Measurements from ENCODE around the gene RANBP3.

GRCh38 chr19:6020972-6021805 lies 43.2 kb upstream of the RANBP3 start:
- TF ChIP-seq CTCF (IDR thresholded peaks at IDR 0.05; ENCODE audit: borderline replicate concordance, extremely low read depth, low read length, poor library complexity, severe bottlenecking), result no peak
- no peak for TF ChIP-seq EZH2 (IDR thresholded peaks at IDR 0.05; ENCODE audit: borderline replicate concordance, low read depth, low read length, severe bottlenecking)
